ENCODE measurements around the gene SPATA20.

- TF ChIP-seq CTCF (IDR thresholded peaks at IDR 0.05) (no peak), POLR2A (IDR thresholded peaks at IDR 0.05) (no peak)
Observed at GRCh38 chr17:50527949-50528474, 19.0 kb upstream of the SPATA20 start.
